BE2C (cell line): ENCODE measurements around the gene CRYGC. TPM values are rescaled to one million over a fixed set of nuclear protein-coding genes. Genes with fewer than 3 reads are reported as not detected.
A peak's percentile ranks its signal among the peaks of the same experiment; 100 is the strongest.

Experiments used
- DNase-seq: peaks from one replicate; pipeline ENCODE4 v3.0.0-alpha.2; 2020
- H3K27me3 ChIP-seq: fragments of 250-450 bp; sonication (Bioruptor Pico); 2 replicates; pipeline ENCODE4 v1.5.1; 2020; ENCODE audit warnings: mild to moderate bottlenecking
- H3K36me3 ChIP-seq: fragments of 250-450 bp; sonication (Bioruptor Pico); 2 replicates; pipeline ENCODE4 v1.5.1; 2020; ENCODE audit warnings: mild to moderate bottlenecking
- H3K4me1 ChIP-seq: fragments of 250-450 bp; sonication (Bioruptor Pico); 2 replicates; pipeline ENCODE4 v1.5.1; 2020
- H3K4me3 ChIP-seq: 2 replicates; pipeline ENCODE4 v1.5.1; 2011; ENCODE audit warnings: low read depth, low read length
- H3K9me3 ChIP-seq: fragments of 250-450 bp; sonication (Bioruptor Pico); 2 replicates; pipeline ENCODE4 v1.5.1; 2020
- polyA plus RNA-seq: library from polyadenylated mRNA; unstranded; fragments of >200 nt; gene quantifications from one replicate; pipeline ENCODE4 v1.2.1, GENCODE V29; 2012; ENCODE audit warnings: low read depth, missing spikeins; ENCODE audit not compliant: insufficient read length, insufficient read depth
- TF ChIP-seq, protein P1 (sequence below): IDR thresholded peaks from 2 replicates; pipeline ENCODE4 v1.5.1; 2012; ENCODE audit warnings: mild to moderate bottlenecking, low read depth, low read length

The CRYGC gene, protein sequence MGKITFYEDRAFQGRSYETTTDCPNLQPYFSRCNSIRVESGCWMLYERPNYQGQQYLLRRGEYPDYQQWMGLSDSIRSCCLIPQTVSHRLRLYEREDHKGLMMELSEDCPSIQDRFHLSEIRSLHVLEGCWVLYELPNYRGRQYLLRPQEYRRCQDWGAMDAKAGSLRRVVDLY
- not detected for polyA plus RNA-seq

DNA sequence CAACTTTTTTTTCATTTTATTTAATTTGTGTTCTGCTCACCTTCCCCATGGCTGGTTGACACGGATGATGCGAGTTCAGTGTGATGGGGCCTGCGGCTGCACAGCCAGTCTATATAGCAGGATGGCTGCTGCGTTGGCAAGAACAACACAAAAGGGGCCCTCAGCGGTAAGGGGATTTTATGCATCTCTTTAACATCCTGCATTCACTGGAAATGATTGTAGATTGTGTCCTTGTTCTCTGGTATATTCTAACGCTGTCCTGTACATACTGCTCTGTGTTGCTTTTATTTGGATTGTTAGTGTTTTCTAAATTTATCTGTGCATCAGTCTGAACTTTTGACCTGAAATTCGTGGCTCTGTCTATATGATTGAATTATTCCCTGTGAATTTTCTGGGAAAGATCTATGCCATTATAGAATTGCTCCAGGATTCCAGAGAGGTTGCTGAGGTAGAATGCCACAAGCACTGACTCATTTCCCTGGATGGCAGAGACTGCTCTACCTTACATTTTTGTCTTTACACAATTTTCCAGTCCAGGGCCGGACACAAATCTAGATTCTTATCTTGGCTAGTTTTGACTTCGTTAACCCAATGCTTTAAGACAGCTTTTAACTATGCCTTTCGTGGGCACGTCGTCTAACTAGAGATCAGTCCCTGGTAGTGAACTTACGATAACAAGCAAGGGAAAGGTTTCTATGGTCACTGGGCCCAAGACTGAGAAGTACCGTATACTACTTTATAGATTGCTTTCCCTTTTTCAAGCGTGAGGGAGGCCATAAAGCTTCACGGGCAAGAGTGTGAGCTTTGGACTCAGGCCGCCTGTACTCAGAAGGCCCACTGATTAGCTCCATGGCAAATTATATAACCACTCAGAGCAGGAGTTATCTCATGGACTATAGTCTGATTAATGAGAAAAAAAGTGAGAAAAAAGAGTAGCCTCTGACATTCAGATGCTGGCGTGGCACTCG, at the start of gene CRYGC:
CRYGC (minus strand) TSS at position 85 of the 968 bp plus-strand sequence; CDS start at position 49, 36 bp downstream.
- no peak within 1 kb of the TSS for H3K4me3 ChIP-seq
- no peaks in the 10 kb centered on the region for H3K9me3 ChIP-seq
- DNase-seq: no peak
- no peaks in the 10 kb centered on the region for H3K36me3 ChIP-seq
- peaks cover 6% of the 10 kb centered on the region; the same call in 1 of the 2 replicates for H3K4me1 ChIP-seq
- TF ChIP-seq, protein P1, sequence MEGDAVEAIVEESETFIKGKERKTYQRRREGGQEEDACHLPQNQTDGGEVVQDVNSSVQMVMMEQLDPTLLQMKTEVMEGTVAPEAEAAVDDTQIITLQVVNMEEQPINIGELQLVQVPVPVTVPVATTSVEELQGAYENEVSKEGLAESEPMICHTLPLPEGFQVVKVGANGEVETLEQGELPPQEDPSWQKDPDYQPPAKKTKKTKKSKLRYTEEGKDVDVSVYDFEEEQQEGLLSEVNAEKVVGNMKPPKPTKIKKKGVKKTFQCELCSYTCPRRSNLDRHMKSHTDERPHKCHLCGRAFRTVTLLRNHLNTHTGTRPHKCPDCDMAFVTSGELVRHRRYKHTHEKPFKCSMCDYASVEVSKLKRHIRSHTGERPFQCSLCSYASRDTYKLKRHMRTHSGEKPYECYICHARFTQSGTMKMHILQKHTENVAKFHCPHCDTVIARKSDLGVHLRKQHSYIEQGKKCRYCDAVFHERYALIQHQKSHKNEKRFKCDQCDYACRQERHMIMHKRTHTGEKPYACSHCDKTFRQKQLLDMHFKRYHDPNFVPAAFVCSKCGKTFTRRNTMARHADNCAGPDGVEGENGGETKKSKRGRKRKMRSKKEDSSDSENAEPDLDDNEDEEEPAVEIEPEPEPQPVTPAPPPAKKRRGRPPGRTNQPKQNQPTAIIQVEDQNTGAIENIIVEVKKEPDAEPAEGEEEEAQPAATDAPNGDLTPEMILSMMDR: no peak
- H3K27me3 ChIP-seq: no peaks in the 10 kb centered on the region

DNA sequence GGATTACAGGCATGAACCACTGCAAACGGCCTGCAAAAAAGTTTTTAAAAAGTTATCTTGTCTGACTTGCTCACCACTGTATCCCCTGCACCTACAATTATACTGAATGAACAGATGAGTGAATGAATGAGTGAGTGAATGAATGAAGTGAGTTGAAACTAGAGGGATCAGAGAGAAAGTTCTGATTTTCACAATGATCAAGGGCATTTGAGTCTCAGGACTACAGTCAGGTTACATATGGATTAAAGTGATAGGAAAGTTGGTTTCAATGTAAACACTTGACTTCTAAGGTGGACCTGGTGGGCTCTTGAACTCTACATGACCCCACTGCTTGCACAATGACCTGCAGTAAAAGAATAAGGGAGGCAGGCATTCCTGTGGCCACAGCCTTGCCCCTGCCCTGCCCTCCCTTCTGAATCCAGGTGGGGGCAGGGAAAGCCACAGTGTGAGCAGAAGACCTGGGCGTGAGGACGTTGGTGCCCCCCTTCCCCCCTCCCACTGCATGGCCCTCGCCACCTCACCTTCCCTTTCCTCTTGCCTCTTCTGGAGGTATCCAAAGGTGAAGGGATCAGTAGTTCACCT, 49.5 kb upstream of the CRYGC start:
- TF ChIP-seq, protein P1: no peak
- Histone ChIP-seq H3K36me3 (no peaks in the 10 kb centered on the region), H3K27me3 (no peaks in the 10 kb centered on the region), H3K9me3 (no peaks in the 10 kb centered on the region), H3K4me3 (no peak overlapping the region), H3K4me1 (no peaks in the 10 kb centered on the region; the same call in 1 of the 2 replicates)
- DNase-seq: no peak

DNA sequence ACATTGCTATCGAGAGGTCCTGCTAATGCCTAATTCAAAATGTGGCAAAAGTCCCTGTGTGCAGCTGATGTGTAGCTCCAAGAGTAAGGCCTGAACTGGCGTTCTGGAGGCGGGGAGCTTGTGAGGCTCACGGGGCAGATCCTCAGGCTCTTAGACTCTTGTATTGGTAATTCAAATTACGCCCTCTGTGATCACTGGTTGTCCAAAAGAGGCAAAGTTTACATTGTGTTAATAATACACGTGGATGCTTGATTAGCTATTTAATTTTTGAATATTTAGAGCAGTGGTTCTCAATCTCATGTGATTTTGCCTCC, 46.2 kb upstream of the CRYGC start:
- no peaks in the 10 kb centered on the region for H3K36me3 ChIP-seq
- DNase-seq: no peak
- H3K9me3 ChIP-seq: no peaks in the 10 kb centered on the region
- no peaks in the 10 kb centered on the region for H3K27me3 ChIP-seq
- no peak overlapping the region for H3K4me3 ChIP-seq
- TF ChIP-seq, protein P1: no peak
- no peaks in the 10 kb centered on the region; the same call in 1 of the 2 replicates for H3K4me1 ChIP-seq

DNA sequence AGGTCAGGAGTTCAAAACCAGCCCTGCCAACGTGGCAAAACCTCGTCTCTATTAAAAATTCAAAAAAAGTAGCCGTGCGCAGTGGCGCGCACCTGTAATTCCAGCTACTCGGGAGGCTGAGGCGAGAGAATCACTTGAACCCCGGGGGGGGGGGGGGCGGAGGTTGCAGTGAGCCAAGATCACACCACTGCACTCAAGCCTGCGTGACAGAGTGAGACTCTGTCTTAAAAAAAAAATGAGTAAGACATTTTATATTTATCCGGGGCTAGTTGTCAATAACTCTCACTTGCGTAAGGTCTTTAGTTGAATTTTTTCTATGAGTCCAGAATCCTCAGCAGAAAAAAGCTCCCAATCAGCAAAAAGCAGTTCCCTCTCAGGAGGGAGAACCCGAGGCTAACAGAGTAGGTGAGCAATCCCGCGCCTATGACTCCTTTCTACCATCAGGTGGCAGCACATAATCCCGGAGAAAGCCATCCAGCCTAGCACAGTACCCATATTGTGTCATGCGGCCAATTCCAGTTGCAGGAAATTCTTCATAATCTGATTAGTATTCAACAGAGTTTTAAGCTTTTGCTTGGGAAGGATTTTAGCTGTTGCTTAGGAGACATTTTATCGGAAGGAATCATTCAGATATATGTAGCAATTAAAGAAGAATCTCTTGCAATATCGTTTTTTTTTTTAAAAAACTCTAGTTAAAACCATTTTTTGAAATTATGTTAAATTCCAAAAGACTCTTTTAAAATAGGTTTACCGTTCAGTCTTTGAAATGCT, 45.6 kb upstream of the CRYGC start:
- DNase-seq: peak; percentile 79
- Histone ChIP-seq H3K36me3 (no peaks in the 10 kb centered on the region), H3K9me3 (no peaks in the 10 kb centered on the region), H3K4me1 (no peaks in the 10 kb centered on the region; the same call in 1 of the 2 replicates), H3K27me3 (no peaks in the 10 kb centered on the region), H3K4me3 (no peak overlapping the region)
- TF ChIP-seq, protein P1: peak; percentile 96

DNA sequence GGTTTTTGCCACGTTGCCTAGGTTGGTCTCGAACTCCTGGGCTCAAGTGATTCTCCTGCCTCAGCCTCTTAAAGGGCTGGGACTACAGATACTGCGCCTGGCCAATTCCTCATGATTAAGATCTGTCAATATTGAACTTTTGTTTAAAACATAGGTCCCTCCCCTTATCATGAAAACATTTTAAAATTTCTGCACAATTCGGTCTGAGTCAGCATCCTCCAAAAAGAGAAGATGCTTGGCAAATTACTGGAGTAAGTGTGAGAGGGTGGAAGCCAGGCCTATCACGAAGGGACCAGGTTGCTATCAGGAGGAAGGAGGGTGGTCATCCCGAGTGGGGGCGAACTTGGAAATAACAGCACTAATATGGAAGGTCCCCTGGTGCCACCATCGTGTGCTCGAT, 44.5 kb upstream of the CRYGC start:
- Histone ChIP-seq H3K4me3 (no peak overlapping the region), H3K9me3 (no peaks in the 10 kb centered on the region), H3K4me1 (no peaks in the 10 kb centered on the region; the same call in 1 of the 2 replicates), H3K36me3 (no peaks in the 10 kb centered on the region), H3K27me3 (no peaks in the 10 kb centered on the region)
- DNase-seq: no peak
- TF ChIP-seq, protein P1: no peak
